Large intestine (tissue), 3 donors: Measurements from ENCODE around the gene COPS7A. TPM values are rescaled to one million over a fixed set of nuclear protein-coding genes. Genes with fewer than 3 reads are reported as not detected.

ENCODE experiments used
- DNase-seq, 2 donors: peaks; one replicate each; pipeline versions ENCODE4 v3.0.0 to v3.0.0-alpha.2; 2013
- H3K27ac ChIP-seq: one replicate; pipeline ENCODE4 v1.5.1; 2013; ENCODE audit warnings: low read length
- H3K27me3 ChIP-seq: 2 replicates; pipeline ENCODE4 v1.6.1; 2013; ENCODE audit warnings: low read length; ENCODE audit not compliant: control insufficient read depth, insufficient read depth
- H3K36me3 ChIP-seq: 2 replicates; pipeline ENCODE4 v1.6.1; 2013; ENCODE audit warnings: low read length; ENCODE audit not compliant: control insufficient read depth, insufficient read depth
- H3K4me1 ChIP-seq: one replicate; pipeline ENCODE4 v1.6.1; 2013; ENCODE audit warnings: low read length; ENCODE audit not compliant: control insufficient read depth, insufficient read depth
- H3K4me3 ChIP-seq: one replicate; pipeline ENCODE4 v1.5.1; 2013; ENCODE audit warnings: low read length
- H3K9me3 ChIP-seq: one replicate; pipeline ENCODE4 v1.6.1; 2013; ENCODE audit warnings: mild to moderate bottlenecking, low read depth, low read length, moderate library complexity; ENCODE audit not compliant: control insufficient read depth
- WGBS: methylation state at CpG from one replicate; pipeline ENCODE4 v1.1.5; 2013; ENCODE audit warnings: low lambda C conversion rate; ENCODE audit not compliant: insufficient coverage; 5-methylcytosine and 5-hydroxymethylcytosine counted together
- polyA plus RNA-seq: library from polyadenylated mRNA; unstranded; fragments of 120-200 nt; gene quantifications from one replicate; pipeline ENCODE4 v1.2.1, GENCODE V29; 2013

COPS7A gene
- polyA plus RNA-seq, 1 donor = 42.2 TPM

GRCh38 chr12:6693832-6694355 lies 30.0 kb upstream of the COPS7A start:
- no peak for DNase-seq
- H3K27me3 ChIP-seq = peaks cover 22% of the 10 kb centered on the region
- H3K9me3 ChIP-seq = no peaks in the 10 kb centered on the region
- H3K4me3 ChIP-seq = no peak overlapping the region
- WGBS = 85% methylated on average over 2 of the region's 4 CpGs
- peaks cover 5% of the 10 kb centered on the region for H3K4me1 ChIP-seq
- H3K27ac ChIP-seq = no peak overlapping the region
- no peaks in the 10 kb centered on the region for H3K36me3 ChIP-seq

- Histone ChIP-seq H3K27ac (no peak overlapping the region), H3K4me3 (no peak overlapping the region), H3K4me1 (peaks cover 5% of the 10 kb centered on the region), H3K9me3 (peaks cover under 1% of the 10 kb centered on the region), H3K27me3 (peaks cover 30% of the 10 kb centered on the region), H3K36me3 (no peaks in the 10 kb centered on the region)
- 83% methylated on average over 3 of the region's 9 CpGs for WGBS
- no peak for DNase-seq
Measured at GRCh38 chr12:6694701-6695100, 29.1 kb upstream of the COPS7A start.

GRCh38 chr12:6695313-6696045 lies 28.4 kb upstream of the COPS7A start:
- Histone ChIP-seq H3K27me3 (peaks cover 37% of the 10 kb centered on the region), H3K36me3 (no peaks in the 10 kb centered on the region), H3K4me3 (no peak overlapping the region), H3K4me1 (peaks cover 1% of the 10 kb centered on the region), H3K27ac (no peak overlapping the region), H3K9me3 (peaks cover 5% of the 10 kb centered on the region)
- WGBS = no CpG with 5 or more reads among the region's 11 CpGs
- DNase-seq = no peak

GRCh38 chr12:6696690-6697583 lies 26.9 kb upstream of the COPS7A start:
- DNase-seq = no peak
- H3K4me1 ChIP-seq = peaks cover 4% of the 10 kb centered on the region
- H3K27ac ChIP-seq = no peak overlapping the region
- peaks cover 5% of the 10 kb centered on the region for H3K9me3 ChIP-seq
- H3K4me3 ChIP-seq = no peak overlapping the region
- WGBS = 100% methylated on average over 1 of the region's 17 CpGs
- peaks cover 50% of the 10 kb centered on the region for H3K27me3 ChIP-seq
- H3K36me3 ChIP-seq = no peaks in the 10 kb centered on the region

GRCh38 chr12:6697584-6698351 lies 26.1 kb upstream of the COPS7A start:
- DNase-seq = peak in 1 of 2 donors; percentile 20
- no peak overlapping the region for H3K27ac ChIP-seq
- H3K36me3 ChIP-seq = no peaks in the 10 kb centered on the region
- peaks cover 5% of the 10 kb centered on the region for H3K9me3 ChIP-seq
- peaks cover 58% of the 10 kb centered on the region for H3K27me3 ChIP-seq
- H3K4me1 ChIP-seq = peaks cover 4% of the 10 kb centered on the region
- 60% methylated on average over 1 of the region's 17 CpGs for WGBS
- H3K4me3 ChIP-seq = no peak overlapping the region

GRCh38 chr12:6698352-6699046 lies 25.3 kb upstream of the COPS7A start:
- no peak overlapping the region for H3K4me3 ChIP-seq
- H3K9me3 ChIP-seq = peaks cover 5% of the 10 kb centered on the region
- H3K36me3 ChIP-seq = no peaks in the 10 kb centered on the region
- DNase-seq = no peak
- no CpG with 5 or more reads among the region's 8 CpGs for WGBS
- no peak overlapping the region for H3K27ac ChIP-seq
- H3K27me3 ChIP-seq = peaks cover 63% of the 10 kb centered on the region
- H3K4me1 ChIP-seq = peaks cover 4% of the 10 kb centered on the region

- WGBS = 43% methylated on average over 7 of the region's 16 CpGs
- H3K36me3 ChIP-seq = no peaks in the 10 kb centered on the region
- peaks cover 71% of the 10 kb centered on the region for H3K27me3 ChIP-seq
- peak overlapping the region; percentile 39 for H3K4me3 ChIP-seq
- H3K4me1 ChIP-seq = peaks cover 4% of the 10 kb centered on the region
- DNase-seq = no peak
- H3K9me3 ChIP-seq = peaks cover 5% of the 10 kb centered on the region
- no peak overlapping the region for H3K27ac ChIP-seq
Measured at GRCh38 chr12:6699259-6699988, 24.4 kb upstream of the COPS7A start.

- H3K36me3 ChIP-seq = no peaks in the 10 kb centered on the region
- H3K4me3 ChIP-seq = peak overlapping the region; percentile 39
- DNase-seq = peak in 1 of 2 donors; percentile 16
- peaks cover 4% of the 10 kb centered on the region for H3K4me1 ChIP-seq
- peaks cover 5% of the 10 kb centered on the region for H3K9me3 ChIP-seq
- no peak overlapping the region for H3K27ac ChIP-seq
- peaks cover 77% of the 10 kb centered on the region for H3K27me3 ChIP-seq
- WGBS = no CpG with 5 or more reads among the region's 65 CpGs
Measured at GRCh38 chr12:6699989-6700645, 23.7 kb upstream of the COPS7A start.

GRCh38 chr12:6700646-6701051 lies 23.2 kb upstream of the COPS7A start, which contains the start of gene PIANP:
TSS of gene PIANP (minus strand) at chr12:6700815. CDS start at chr12:6698061, 2,754 bp downstream.
- H3K4me3 ChIP-seq = peak within 1 kb of the TSS; percentile 39
- peaks cover 5% of the 10 kb centered on the region for H3K9me3 ChIP-seq
- 6% methylated on average over 3 of the region's 43 CpGs for WGBS
- H3K27ac ChIP-seq = no peak within 1 kb of the TSS
- peaks cover 77% of the 10 kb centered on the region for H3K27me3 ChIP-seq
- peaks cover 4% of the 10 kb centered on the region for H3K4me1 ChIP-seq
- no peaks in the 10 kb centered on the region for H3K36me3 ChIP-seq
- DNase-seq = peak in 1 of 2 donors; percentile 44
